Measurements from ENCODE around the gene NANOS3. TPM values are rescaled to one million over a fixed set of nuclear protein-coding genes. Genes with fewer than 3 reads are reported as not detected.
A peak's percentile ranks its signal among the peaks of the same experiment; 100 is the strongest.

The NANOS3 gene
- total and polyA plus RNA-seq, 2 of the 13 experiments (the other 11 are each of a cell fraction or from before 2014, with no cell fraction given): 0.21 TPM; not detected in 1

GRCh38 chr19:13847407-13848339 lies 29.3 kb upstream of the NANOS3 start (continued):
- TF ChIP-seq LCORL (IDR thresholded peaks at IDR 0.05) (no peak), LCORL (CRISPR knock-in tag; IDR thresholded peaks at IDR 0.05) (no peak; the same call in 1 of the 2 replicates), BCL3 (CRISPR knock-in tag; IDR thresholded peaks at IDR 0.05) (no peak), ZNF367 (CRISPR knock-in tag; IDR thresholded peaks at IDR 0.05; ENCODE audit: borderline replicate concordance) (no peak), FIP1L1 (IDR thresholded peaks at IDR 0.05; ENCODE audit: borderline replicate concordance, insufficient read depth, low read depth, low read length) (no peak), ZNF496 (CRISPR knock-in tag; IDR thresholded peaks at IDR 0.05; ENCODE audit: insufficient replicate concordance) (no peak), PRDM10 (CRISPR knock-in tag; IDR thresholded peaks at IDR 0.05; ENCODE audit: low read depth) (peak; percentile 63; the same call in 1 of the 2 replicates), ZNF761 (CRISPR knock-in tag; conservative IDR thresholded peaks at IDR 0.05) (no peak), HNRNPUL1 (IDR thresholded peaks at IDR 0.05; ENCODE audit: low read depth, low read length) (no peak), ARNTL (CRISPR knock-in tag; IDR thresholded peaks at IDR 0.05) (no peak), ZNF20 (CRISPR knock-in tag; IDR thresholded peaks at IDR 0.05) (no peak), MAX (IDR thresholded peaks at IDR 0.05) (peak; percentile 38), HDAC2 (CRISPR knock-in tag; IDR thresholded peaks at IDR 0.05) (no peak; the same call in 1 of the 2 replicates), EZH2 (conservative IDR thresholded peaks at IDR 0.05; ENCODE audit: low read depth, low read length) (no peak), GPN1 (CRISPR knock-in tag; IDR thresholded peaks at IDR 0.05; ENCODE audit: borderline replicate concordance) (no peak), SMARCC2 (IDR thresholded peaks at IDR 0.05) (no peak), THYN1 (CRISPR knock-in tag; IDR thresholded peaks at IDR 0.05; ENCODE audit: borderline replicate concordance, low read depth) (no peak), GMEB2 (CRISPR knock-in tag; IDR thresholded peaks at IDR 0.05; ENCODE audit: low read depth) (no peak), ZHX1 (CRISPR knock-in tag; IDR thresholded peaks at IDR 0.05; ENCODE audit: low read depth) (no peak)

Measured in HepG2 (cell line).